Suprapubic skin (tissue), 3 donors: Measurements from ENCODE around the gene CUBN.

Experiments
- POLR2AphosphoS5 ChIP-seq, 3 donors: sonication (generic); formaldehyde crosslinking; IDR thresholded peaks; one replicate each; pipeline ENCODE4 v1.6.1; 2017; ENCODE audit warnings: antibody characterized with exemption in 3 of 3
- TF ChIP-seq, protein P1 (sequence below), 2 donors: fragments of 200-600 bp in 1 of 2; fragments of 450-650 bp in 1 of 2; sonication (generic) in 1 of 2; IDR thresholded peaks; one replicate each; pipeline ENCODE4 v1.5.1; 2016 to 2019; ENCODE audit warnings: antibody characterized with exemption in 2 of 2, mild to moderate bottlenecking in 1 of 2, moderate library complexity in 1 of 2

- TF ChIP-seq, protein P1, sequence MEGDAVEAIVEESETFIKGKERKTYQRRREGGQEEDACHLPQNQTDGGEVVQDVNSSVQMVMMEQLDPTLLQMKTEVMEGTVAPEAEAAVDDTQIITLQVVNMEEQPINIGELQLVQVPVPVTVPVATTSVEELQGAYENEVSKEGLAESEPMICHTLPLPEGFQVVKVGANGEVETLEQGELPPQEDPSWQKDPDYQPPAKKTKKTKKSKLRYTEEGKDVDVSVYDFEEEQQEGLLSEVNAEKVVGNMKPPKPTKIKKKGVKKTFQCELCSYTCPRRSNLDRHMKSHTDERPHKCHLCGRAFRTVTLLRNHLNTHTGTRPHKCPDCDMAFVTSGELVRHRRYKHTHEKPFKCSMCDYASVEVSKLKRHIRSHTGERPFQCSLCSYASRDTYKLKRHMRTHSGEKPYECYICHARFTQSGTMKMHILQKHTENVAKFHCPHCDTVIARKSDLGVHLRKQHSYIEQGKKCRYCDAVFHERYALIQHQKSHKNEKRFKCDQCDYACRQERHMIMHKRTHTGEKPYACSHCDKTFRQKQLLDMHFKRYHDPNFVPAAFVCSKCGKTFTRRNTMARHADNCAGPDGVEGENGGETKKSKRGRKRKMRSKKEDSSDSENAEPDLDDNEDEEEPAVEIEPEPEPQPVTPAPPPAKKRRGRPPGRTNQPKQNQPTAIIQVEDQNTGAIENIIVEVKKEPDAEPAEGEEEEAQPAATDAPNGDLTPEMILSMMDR (IDR thresholded peaks at IDR 0.05) = no peak
- peak in 2 of 3 donors; percentile 72 to 82 for TF ChIP-seq POLR2AphosphoS5 (IDR thresholded peaks at IDR 0.05)
These were observed 91.0 kb downstream of the CUBN start for GRCh38 chr10:17038627-17039026.
